Mammary epithelial cell (primary cell): ENCODE results near the gene ATRNL1.

Source experiments
- CTCF ChIP-seq, 2 donors: IDR thresholded peaks in 1 of 2; conservative IDR thresholded peaks in 1 of 2; 2 replicates each; pipeline ENCODE4 v1.5.1; 2011 to 2012; ENCODE audit warnings: inconsistent platforms in 2 of 2, low read length in 2 of 2, mild to moderate bottlenecking in 2 of 2, control low read depth in 1 of 2, low read depth in 1 of 2; ENCODE audit not compliant: insufficient read depth in 1 of 2; ENCODE audit errors: extremely low read depth in 1 of 2
- EZH2 ChIP-seq: IDR thresholded peaks from 2 replicates; pipeline ENCODE4 v1.6.1; 2012; ENCODE audit warnings: low read length, inconsistent platforms, borderline replicate concordance

- TF ChIP-seq CTCF (conservative IDR thresholded peaks at IDR 0.05 in 1 of 2, IDR thresholded peaks at IDR 0.05 in 1 of 2; ENCODE audit: extremely low read depth in 1 of 2, insufficient read depth in 1 of 2, low read depth in 1 of 2, low read length in 2 of 2) = no peak
- TF ChIP-seq EZH2 = no peak
These were observed 872.2 kb downstream of the ATRNL1 start for GRCh38 chr10:115965376-115965775.
